K562 (cell line): ENCODE data around the gene EEFSEC. TPM values are rescaled to one million over a fixed set of nuclear protein-coding genes. Genes with fewer than 3 reads are reported as not detected.
A peak's percentile ranks its signal among the peaks of the same experiment; 100 is the strongest.

Experiments
- ATF1 ChIP-seq, 2 experiments: fragments of 450-650 bp in 1 of 2; IDR thresholded peaks; 2 replicates each; pipeline ENCODE4 v1.6.1; 2016; ENCODE audit warnings: missing compliant biosample characterization in 1 of 2, missing genetic modification characterization in 1 of 2
- ATF6 ChIP-seq: sonication (generic); formaldehyde crosslinking; IDR thresholded peaks from 2 replicates; pipeline ENCODE4 v1.4.0; 2020; ENCODE audit warnings: mild to moderate bottlenecking, missing genetic modification reagents
- DPF2 ChIP-seq: fragments of 450-650 bp; IDR thresholded peaks from 2 replicates; pipeline ENCODE4 v1.6.1; 2016
- FOXA1 ChIP-seq: fragments of 450-650 bp; IDR thresholded peaks from 2 replicates; pipeline ENCODE4 v1.6.1; 2016; ENCODE audit warnings: mild to moderate bottlenecking, borderline replicate concordance
- HEY1 ChIP-seq: fragments of 250-450 bp; sonication (Bioruptor Pico); IDR thresholded peaks from 2 replicates; pipeline ENCODE4 v1.5.0; 2020; ENCODE audit warnings: mild to moderate bottlenecking, moderate library complexity, borderline replicate concordance
- HINFP ChIP-seq: fragments of 450-650 bp; conservative IDR thresholded peaks from 2 replicates; pipeline ENCODE4 v1.6.1; 2016; ENCODE audit warnings: missing genetic modification characterization, low read depth, mild to moderate bottlenecking, control low read depth, missing compliant biosample characterization
- KDM5B ChIP-seq: fragments of 200-600 bp; sonication (generic); IDR thresholded peaks from 2 replicates; pipeline ENCODE4 v1.6.1; 2012; ENCODE audit warnings: low read depth, mild to moderate bottlenecking, moderate library complexity, low read length, control low read depth, inconsistent platforms; ENCODE audit not compliant: insufficient replicate concordance
- KLF1 ChIP-seq: fragments of 450-650 bp; IDR thresholded peaks from 2 replicates; pipeline ENCODE4 v1.6.1; 2016; ENCODE audit warnings: missing genetic modification characterization, missing compliant biosample characterization
- NFIC ChIP-seq: fragments of 450-650 bp; IDR thresholded peaks from 2 replicates; pipeline ENCODE4 v1.6.1; 2017; ENCODE audit warnings: mild to moderate bottlenecking, inconsistent platforms
- PHTF2 ChIP-seq: fragments of 250-450 bp; sonication (Bioruptor Pico); IDR thresholded peaks from 2 replicates; pipeline ENCODE4 v1.5.0; 2021; ENCODE audit warnings: mild to moderate bottlenecking
- RFX7 ChIP-seq: fragments of 250-450 bp; sonication (Bioruptor Pico); IDR thresholded peaks from 2 replicates; pipeline ENCODE4 v1.5.1; 2021; ENCODE audit warnings: mild to moderate bottlenecking
- SIRT6 ChIP-seq: IDR thresholded peaks from one replicate; pipeline ENCODE4 v1.6.1; 2012; ENCODE audit warnings: low read depth, mild to moderate bottlenecking, control low read depth, inconsistent platforms, low read length, moderate library complexity
- STAT5A ChIP-seq: IDR thresholded peaks from 2 replicates; pipeline ENCODE4 v1.6.1; 2012; ENCODE audit warnings: low read length, inconsistent platforms, borderline replicate concordance
- ZNF12 ChIP-seq: sonication (generic); formaldehyde crosslinking; IDR thresholded peaks from 2 replicates; pipeline ENCODE4 v1.4.0; 2020; ENCODE audit warnings: mild to moderate bottlenecking, missing genetic modification reagents
- ZNF134 ChIP-seq: fragments of 250-450 bp; sonication (Bioruptor Pico); conservative IDR thresholded peaks from 2 replicates; pipeline ENCODE4 v1.4.0; 2020
- ZNF239 ChIP-seq: fragments of 250-450 bp; sonication (Bioruptor Pico); IDR thresholded peaks from 2 replicates; pipeline ENCODE4 v1.4.0; 2020; ENCODE audit warnings: mild to moderate bottlenecking
- ZNF408 ChIP-seq: fragments of 250-450 bp; sonication (Bioruptor Pico); IDR thresholded peaks from 2 replicates; pipeline ENCODE4 v1.4.0; 2020; ENCODE audit warnings: low read depth, mild to moderate bottlenecking, moderate library complexity
- ZNF561 ChIP-seq: fragments of 450-650 bp; formaldehyde crosslinking; conservative IDR thresholded peaks from 2 replicates; pipeline ENCODE4 v1.4.0; 2020; ENCODE audit warnings: mild to moderate bottlenecking, moderate library complexity
- polyA plus RNA-seq, 8 experiments: library from polyadenylated mRNA; depleted of rRNA in 4 of 8; stranded (reverse) in 5 of 8; unstranded in 3 of 8; fragments of >200 nt; fragmentation: Nextera tagmentation in 2 of 8; fragmentation: Illumina TruSeq in 1 of 8; extraction: Ambion mirVana in 2 of 8; extraction: Trizol in 1 of 8; gene quantifications; 2 replicates each; pipeline versions ENCODE4 v1.2.1 to v1.2.3, GENCODE V29; 2011 to 2014; ENCODE audit warnings: inconsistent platforms in 1 of 8, missing spikeins in 1 of 8
- total RNA-seq, 7 experiments: library from RNA; depleted of rRNA in 6 of 7; stranded (reverse); fragments of >200 nt in 6 of 7; fragmentation: Illumina TruSeq in 2 of 7; extraction: Trizol in 2 of 7; gene quantifications; 2 replicates each; pipeline versions ENCODE4 v1.2.1 to v1.2.3, GENCODE V29; 2011 to 2021; ENCODE audit warnings: low replicate concordance in 1 of 7
- TF ChIP-seq, protein P1 (sequence below): sonication (generic); formaldehyde crosslinking; IDR thresholded peaks from 2 replicates; pipeline ENCODE4 v1.8.0; 2022; ENCODE audit warnings: missing genetic modification reagents, mild to moderate bottlenecking, moderate library complexity, borderline replicate concordance
- TF ChIP-seq, protein P2 (sequence below): fragments of 250-450 bp; sonication (Bioruptor Pico); IDR thresholded peaks from 2 replicates; pipeline ENCODE4 v1.5.0; 2020; ENCODE audit warnings: mild to moderate bottlenecking
- TF ChIP-seq, protein P3 (sequence below): fragments of 150-350 bp; conservative IDR thresholded peaks from 2 replicates; pipeline ENCODE4 v1.6.1; 2014; ENCODE audit warnings: low read length

Gene EEFSEC
- total and polyA plus RNA-seq, 9 of the 15 experiments (the other 6 are each of a cell fraction or from before 2014, with no cell fraction given) = 0.35 to 11.8 (median 7.7) TPM

- TF ChIP-seq DPF2 (peak; percentile 20; the same call in 1 of the 2 replicates), ZNF134 (CRISPR knock-in tag) (0 out of 2 replicates have a peak, but pooled peaks have one; percentile 36), ZNF561 (CRISPR knock-in tag) (no peak), ZNF12 (CRISPR knock-in tag) (0 out of 2 replicates have a peak, but pooled peaks have one; percentile 56), ZNF408 (CRISPR knock-in tag) (no peak), ATF6 (CRISPR knock-in tag) (no peak), FOXA1 (no peak), PHTF2 (CRISPR knock-in tag) (no peak), HINFP (tag) (no peak), HEY1 (CRISPR knock-in tag) (no peak), NFIC (no peak), STAT5A (no peak), KDM5B (no peak), ZNF239 (CRISPR knock-in tag) (no peak), SIRT6 (no peak), RFX7 (no peak), KLF1 (tag) (no peak), ATF1 (CRISPR knock-in tag; IDR thresholded peaks at IDR 0.05) (no peak), ATF1 (tag; IDR thresholded peaks at IDR 0.05) (no peak)
- TF ChIP-seq, protein P1, sequence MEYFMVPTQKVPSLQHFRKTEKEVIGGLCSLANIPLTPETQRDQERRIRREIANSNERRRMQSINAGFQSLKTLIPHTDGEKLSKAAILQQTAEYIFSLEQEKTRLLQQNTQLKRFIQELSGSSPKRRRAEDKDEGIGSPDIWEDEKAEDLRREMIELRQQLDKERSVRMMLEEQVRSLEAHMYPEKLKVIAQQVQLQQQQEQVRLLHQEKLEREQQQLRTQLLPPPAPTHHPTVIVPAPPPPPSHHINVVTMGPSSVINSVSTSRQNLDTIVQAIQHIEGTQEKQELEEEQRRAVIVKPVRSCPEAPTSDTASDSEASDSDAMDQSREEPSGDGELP (CRISPR knock-in tag) = peak; percentile 80
- TF ChIP-seq, protein P2, sequence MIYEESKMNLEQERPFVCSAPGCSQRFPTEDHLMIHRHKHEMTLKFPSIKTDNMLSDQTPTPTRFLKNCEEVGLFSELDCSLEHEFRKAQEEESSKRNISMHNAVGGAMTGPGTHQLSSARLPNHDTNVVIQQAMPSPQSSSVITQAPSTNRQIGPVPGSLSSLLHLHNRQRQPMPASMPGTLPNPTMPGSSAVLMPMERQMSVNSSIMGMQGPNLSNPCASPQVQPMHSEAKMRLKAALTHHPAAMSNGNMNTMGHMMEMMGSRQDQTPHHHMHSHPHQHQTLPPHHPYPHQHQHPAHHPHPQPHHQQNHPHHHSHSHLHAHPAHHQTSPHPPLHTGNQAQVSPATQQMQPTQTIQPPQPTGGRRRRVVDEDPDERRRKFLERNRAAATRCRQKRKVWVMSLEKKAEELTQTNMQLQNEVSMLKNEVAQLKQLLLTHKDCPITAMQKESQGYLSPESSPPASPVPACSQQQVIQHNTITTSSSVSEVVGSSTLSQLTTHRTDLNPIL (CRISPR knock-in tag) = no peak
- TF ChIP-seq, protein P3, sequence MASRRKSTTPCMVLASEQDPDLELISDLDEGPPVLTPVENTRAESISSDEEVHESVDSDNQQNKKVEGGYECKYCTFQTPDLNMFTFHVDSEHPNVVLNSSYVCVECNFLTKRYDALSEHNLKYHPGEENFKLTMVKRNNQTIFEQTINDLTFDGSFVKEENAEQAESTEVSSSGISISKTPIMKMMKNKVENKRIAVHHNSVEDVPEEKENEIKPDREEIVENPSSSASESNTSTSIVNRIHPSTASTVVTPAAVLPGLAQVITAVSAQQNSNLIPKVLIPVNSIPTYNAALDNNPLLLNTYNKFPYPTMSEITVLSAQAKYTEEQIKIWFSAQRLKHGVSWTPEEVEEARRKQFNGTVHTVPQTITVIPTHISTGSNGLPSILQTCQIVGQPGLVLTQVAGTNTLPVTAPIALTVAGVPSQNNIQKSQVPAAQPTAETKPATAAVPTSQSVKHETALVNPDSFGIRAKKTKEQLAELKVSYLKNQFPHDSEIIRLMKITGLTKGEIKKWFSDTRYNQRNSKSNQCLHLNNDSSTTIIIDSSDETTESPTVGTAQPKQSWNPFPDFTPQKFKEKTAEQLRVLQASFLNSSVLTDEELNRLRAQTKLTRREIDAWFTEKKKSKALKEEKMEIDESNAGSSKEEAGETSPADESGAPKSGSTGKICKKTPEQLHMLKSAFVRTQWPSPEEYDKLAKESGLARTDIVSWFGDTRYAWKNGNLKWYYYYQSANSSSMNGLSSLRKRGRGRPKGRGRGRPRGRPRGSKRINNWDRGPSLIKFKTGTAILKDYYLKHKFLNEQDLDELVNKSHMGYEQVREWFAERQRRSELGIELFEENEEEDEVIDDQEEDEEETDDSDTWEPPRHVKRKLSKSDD = no peak
Observed at GRCh38 chr3:128416578-128417211, 263.4 kb downstream of the EEFSEC start (continued).
